CD4-positive, alpha-beta T cell treated with Interleukin-10 for 1 hour (primary cell): Measurements from ENCODE around the gene MMP15.
"Not testable (repeated sequence)": the region's sequence is repeated elsewhere in the genome, so short reads cannot be mapped to it uniquely, and the experiment has no call there.

Source experiments
- DNase-seq: peaks from one replicate; pipeline ENCODE4 v3.0.0-alpha.2; 2020

Gene MMP15

DNA sequence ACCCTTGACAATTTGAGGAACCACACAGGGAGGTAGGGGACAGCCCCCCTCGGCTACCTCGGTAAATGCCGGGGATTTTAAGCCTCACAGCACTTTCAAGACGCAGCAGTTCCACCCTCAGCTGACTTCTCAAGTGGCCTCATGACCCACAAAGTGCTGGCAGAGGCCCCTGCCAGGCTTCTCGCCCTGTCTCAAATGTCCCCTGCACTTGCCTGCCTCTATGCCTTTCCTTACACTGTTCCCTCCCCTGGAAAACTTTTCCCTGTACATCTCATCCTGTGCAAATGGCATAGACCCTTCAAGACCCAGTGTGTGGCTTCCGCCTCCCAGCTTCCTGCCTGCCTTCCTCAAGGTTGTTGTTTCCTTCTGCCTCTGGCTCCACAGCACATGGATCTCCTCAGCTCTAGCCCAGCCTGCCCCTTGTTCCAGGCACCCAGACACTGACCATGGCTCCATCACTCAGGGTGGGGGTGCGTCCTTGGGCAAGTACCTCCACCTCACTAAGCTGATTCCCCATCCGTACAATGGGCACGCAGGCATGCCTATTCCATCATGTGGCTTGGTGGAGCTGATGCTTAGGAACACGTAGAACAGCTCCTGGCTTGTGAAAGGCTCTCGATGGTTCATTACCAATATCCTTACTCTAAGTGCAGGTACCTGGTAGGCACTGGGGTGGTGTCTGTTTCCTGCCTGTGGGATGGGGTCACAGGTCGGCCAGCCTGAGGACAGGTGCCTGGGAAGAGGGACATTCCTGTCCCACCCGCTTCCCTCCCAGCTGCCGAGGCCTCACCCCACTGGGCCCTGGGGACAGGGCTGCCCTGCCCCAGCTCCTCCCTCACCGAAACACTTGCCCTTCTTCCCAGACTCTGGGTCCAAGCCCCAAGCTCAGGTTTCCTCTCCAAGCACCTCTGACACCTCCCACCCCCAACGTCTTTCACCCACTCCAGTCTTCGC, 24.0 kb downstream of the MMP15 start:
- DNase-seq = no peak

- no peak for DNase-seq
Observed at GRCh38 chr16:58051296-58051695, 25.7 kb downstream of the MMP15 start.

DNA sequence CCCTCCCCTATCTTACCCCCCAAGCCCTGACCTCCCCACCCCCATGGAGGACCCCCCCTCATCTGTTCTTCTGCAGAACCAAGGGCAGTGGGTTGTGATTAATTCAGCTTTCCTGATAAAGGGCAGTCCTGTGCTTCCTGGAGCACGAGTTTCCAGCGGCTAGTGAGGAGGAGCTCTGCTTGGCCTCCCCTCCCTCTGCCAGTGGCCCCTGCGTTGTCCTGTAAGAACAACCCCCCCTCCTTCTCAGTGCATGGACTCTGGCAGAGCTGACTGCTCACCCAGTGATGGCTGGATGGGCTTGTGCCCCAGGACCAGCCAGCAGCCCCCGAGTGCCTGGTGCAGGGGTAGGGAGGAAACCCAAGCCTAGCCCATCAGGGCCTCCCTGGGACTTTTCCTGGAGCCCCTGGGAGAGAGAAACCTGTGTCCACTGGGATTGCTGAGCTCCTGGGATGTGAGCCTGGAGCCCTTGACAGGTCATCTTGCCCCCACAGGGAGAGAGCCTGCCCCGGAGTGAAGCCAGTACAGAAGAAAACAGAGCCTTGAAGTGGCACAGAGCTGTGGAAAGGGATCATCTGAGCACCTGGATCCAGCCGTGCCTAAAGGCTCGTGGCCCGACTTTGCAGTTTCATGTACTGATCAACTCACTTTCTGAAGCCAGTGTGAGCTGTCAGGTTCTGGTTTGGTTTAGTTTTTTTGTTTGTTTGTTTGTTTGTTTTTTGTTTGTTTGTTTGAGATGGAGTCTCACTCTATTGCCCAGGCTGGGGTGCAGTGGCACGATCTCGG, 26.5 kb downstream of the MMP15 start:
- DNase-seq = no peak

- DNase-seq = no peak
Observed at GRCh38 chr16:58053682-58054005, 28.1 kb downstream of the MMP15 start.

DNA sequence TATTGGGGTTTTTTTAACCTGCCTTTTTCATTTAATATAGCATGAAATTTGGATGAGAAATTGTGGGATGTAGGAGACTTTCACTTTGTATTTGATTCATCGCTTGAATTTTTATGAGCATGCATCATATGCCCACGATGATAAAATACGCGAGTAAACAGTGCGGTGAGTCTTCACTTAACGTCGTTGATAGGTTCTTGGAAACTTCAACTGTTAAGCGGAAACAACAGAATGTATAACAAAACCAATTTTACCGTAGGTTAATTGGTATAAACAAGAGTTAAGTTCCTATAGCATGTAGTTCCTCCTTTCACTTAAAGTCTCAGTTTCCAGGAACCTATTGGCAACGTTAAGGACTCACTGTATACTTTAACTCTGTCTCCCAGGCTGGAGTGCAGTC, 28.7 kb downstream of the MMP15 start:
- no peak for DNase-seq

DNA sequence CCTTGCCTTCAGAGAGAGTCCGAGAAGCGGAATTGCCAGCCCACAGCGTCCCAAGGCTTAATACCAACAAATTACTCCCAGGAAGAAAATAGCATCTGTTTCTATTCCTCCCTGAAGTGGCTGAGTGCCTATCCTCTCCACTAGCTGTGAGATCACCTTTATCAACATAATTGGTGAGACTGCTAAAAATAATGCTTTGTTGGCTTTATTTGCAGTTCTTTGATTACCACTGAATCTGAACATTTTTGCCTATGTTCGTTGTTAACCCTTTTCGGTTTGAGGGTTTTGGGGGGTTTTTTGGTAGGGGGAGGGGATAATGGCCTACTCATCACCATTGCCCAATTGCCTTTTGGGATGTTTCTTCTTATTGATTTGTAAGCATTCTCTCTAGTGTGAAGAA, 31.0 kb downstream of the MMP15 start:
- no peak for DNase-seq

GRCh38 chr16:58057121-58057520, 31.6 kb downstream of the MMP15 start:
- no peak for DNase-seq

GRCh38 chr16:58057784-58058183, 32.2 kb downstream of the MMP15 start:
- no peak for DNase-seq

DNA sequence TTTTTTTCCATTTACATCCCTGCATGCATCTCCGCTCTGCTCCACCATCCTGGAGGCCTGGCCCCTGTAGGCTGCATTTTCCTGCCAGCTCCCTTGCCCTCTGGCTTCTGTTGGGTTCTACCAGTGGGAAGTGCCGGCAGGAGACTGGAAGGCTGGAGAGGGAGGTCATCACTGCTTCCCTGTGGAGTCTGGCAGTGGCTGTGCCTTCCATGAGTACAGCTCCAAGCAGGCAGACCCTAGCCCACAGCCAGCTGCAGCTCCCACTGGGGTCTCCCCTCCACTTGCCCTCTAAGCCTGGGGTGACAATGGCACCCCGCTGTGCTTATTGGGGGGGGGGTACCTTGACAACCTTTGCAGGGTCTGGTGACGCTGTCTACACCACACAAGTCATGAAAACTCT, 37.3 kb downstream of the MMP15 start:
- DNase-seq = no peak

GRCh38 chr16:58063377-58064076, 38.0 kb downstream of the MMP15 start:
- no peak for DNase-seq

DNA sequence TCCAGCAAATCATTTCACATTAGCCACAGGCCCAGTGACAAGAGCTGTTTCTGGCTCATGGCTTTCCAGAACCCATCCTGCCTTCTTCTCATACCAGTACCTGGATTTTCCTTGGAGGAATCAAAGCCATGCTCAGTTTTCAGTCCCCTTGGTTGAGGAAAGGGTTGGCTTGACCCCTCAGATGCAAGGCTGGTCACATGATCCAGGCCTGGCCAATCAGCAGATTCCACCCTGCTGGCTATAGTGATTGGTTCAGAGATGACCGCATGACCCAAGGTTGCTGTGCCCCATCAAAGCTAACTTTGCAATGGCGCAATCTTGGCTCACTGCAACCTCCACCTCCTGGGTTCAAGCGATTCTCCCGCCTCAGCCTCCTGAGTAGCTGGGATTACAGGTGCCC, 45.0 kb downstream of the MMP15 start:
- DNase-seq = no peak

GRCh38 chr16:58072134-58072533, 46.6 kb downstream of the MMP15 start:
- DNase-seq = not testable (repeated sequence)

GRCh38 chr16:58073086-58073485, 47.5 kb downstream of the MMP15 start:
- not testable (repeated sequence) for DNase-seq

DNA sequence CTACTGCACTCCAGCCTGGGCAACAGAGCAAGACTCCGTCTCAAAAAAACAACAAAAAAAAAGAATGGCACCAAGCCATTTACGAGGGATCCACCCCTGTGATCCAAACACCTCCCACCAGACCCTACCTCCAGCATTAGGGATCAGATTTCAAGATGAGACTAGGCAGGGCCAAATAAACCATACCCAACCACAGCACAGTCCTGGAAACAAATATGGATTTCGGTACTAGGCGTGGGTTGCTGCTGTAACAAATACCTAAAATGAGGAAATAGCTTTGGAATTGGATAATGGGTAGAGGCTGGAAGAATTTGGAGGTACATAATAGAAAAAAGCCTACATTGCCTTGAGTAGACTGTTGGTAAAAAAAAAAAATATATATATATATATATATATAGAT, 49.1 kb downstream of the MMP15 start:
- no peak for DNase-seq

- no peak for DNase-seq
Observed at GRCh38 chr16:58076514-58076913, 51.0 kb downstream of the MMP15 start.

GRCh38 chr16:58077796-58078195, 52.2 kb downstream of the MMP15 start:
- no peak for DNase-seq

- DNase-seq = not testable (repeated sequence)
Observed at GRCh38 chr16:58080657-58081056, 55.1 kb downstream of the MMP15 start.

- DNase-seq = no peak
Observed at GRCh38 chr16:58082381-58082780, 56.8 kb downstream of the MMP15 start.

DNA sequence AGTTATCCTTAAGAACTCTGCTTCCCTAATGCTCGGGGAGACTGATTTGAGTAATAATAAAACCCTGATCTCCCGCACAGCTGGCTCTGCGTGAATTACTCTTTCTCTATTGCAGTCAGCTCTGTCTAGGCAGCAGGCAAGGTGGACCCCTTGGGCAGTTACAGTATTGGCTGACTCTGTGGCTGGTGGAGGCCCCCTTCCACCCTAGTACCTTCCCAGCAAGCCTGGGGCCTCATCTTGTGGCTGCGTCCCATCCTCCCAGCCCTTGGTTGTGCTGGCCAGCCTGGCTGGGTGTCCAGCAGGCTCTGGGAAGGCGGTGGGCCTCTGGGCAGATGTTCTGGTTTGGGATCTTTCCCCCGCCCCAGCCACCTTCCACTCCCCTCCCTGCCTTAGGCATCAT, 59.1 kb downstream of the MMP15 start:
- DNase-seq = no peak

- DNase-seq = no peak
Observed at GRCh38 chr16:58085171-58085570, 59.6 kb downstream of the MMP15 start.

DNA sequence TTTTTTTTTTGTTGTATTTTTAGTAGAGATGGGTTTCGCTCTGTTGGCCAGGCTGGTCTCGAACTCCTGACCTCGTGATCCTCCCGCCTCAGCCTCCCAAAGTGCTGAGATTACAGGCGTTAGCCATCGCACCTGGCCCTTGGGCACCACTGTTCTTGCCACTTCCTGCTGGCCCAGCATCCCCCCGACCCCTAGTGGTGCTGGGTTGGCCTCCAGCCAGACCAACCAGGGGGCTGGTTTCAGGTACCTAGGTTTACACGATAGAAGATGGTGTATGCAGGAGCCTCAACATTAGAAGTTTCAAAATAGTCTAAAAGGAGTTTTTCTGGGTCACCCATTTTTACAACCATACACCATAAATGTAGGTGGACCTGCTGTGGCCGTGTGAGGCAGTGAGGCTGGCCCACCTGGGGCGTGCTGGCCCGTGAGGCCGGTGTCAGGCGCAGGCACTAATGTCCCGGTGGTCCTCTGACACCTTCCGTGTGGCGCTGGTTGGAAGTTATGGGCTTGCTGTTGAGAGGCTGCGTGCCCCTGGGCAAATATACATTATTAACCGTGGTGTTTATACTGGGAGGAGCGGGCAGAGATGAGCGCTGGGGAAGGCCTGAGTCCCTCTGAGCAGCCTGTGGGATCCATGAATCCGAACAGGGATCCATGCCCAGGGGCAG, 60.2 kb downstream of the MMP15 start:
- no peak for DNase-seq

GRCh38 chr16:58086381-58087208, 61.0 kb downstream of the MMP15 start:
- no peak for DNase-seq
